Body of pancreas (tissue), 4 donors: ENCODE results near the gene OAF.

ENCODE experiments used
- POLR2A ChIP-seq, 3 donors: fragments of 450-650 bp; IDR thresholded peaks; one replicate each; pipeline ENCODE4 v1.6.1; 2016; ENCODE audit warnings: antibody characterized with exemption in 3 of 3, mild to moderate bottlenecking in 2 of 3
- TF ChIP-seq, protein P1 (sequence below), 7 experiments: fragments of 450-650 bp in 4 of 7; fragments of 200-600 bp in 3 of 7; sonication (generic) in 3 of 7; IDR thresholded peaks; one replicate each; pipeline ENCODE4 v1.5.1; 2016 to 2019; ENCODE audit warnings: antibody characterized with exemption in 7 of 7

DNA sequence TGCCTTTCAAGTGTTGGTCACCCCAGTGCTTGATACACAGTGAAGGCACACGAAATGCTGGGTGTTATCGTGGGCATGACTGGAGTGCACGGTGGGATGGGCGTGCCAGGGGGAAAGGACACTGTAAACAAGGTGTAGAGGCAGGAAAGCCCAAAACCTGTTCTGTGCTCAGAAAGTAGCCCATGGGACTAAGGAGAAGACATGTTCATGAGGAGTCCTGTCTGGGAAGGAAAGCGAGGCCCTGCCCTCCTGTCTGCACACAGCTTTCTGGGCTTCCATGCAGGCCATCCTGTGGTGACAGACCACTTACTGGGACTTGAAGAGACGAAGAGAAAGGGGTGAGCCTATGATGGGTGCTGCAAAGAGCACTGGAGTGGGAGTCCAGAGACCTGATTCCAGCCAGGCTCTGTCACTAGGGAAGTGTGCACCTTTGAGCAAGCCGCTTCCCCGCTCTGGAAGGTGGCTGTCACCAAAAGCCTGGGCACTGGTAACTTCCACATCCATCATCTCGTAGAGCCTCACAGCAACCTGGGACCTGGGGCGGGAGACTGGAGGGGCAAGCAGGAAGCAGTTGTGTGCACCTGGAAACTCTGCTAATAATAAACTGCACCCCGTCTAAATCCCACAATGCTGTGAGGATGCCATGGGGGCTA, 28.3 kb downstream of the OAF start:
- TF ChIP-seq, protein P1, sequence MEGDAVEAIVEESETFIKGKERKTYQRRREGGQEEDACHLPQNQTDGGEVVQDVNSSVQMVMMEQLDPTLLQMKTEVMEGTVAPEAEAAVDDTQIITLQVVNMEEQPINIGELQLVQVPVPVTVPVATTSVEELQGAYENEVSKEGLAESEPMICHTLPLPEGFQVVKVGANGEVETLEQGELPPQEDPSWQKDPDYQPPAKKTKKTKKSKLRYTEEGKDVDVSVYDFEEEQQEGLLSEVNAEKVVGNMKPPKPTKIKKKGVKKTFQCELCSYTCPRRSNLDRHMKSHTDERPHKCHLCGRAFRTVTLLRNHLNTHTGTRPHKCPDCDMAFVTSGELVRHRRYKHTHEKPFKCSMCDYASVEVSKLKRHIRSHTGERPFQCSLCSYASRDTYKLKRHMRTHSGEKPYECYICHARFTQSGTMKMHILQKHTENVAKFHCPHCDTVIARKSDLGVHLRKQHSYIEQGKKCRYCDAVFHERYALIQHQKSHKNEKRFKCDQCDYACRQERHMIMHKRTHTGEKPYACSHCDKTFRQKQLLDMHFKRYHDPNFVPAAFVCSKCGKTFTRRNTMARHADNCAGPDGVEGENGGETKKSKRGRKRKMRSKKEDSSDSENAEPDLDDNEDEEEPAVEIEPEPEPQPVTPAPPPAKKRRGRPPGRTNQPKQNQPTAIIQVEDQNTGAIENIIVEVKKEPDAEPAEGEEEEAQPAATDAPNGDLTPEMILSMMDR (IDR thresholded peaks at IDR 0.05), result no peak
- no peak for TF ChIP-seq POLR2A (IDR thresholded peaks at IDR 0.05)
